ENCODE measurements around the gene IKZF1.

The IKZF1 gene

DNA sequence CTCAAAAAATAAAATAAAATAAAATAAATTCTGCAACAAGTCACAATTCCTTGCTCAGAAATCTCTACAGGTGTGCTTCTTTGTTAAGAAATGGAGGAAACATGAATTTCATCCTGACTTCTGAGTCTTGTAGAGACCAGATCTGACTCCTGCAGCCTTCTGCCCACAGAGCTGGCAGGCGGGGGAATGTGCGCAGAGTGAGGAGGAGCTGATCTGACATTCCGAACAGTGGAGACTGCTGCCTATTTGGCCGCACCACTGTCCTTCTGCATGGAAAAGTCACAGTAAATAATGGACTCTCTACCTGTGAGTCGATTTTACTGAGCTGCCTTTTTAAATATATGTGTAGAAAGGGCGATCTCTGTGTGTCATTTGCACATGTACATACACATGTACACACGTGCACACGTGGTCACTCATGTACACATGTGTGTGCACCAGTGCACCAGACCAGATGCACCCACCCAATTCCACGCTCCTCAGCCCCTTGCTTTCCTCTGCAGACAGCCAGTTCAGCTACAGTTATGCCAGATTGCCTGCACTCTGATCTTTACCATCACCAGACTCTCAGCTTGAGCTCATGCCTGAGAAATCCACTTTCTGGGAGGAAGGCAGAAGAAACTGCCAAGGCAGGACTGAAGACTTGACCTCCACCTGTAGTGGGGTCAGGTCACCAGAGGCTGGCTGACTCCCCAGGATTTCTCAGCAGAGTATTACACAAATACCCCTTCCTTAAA is 54.9 kb downstream of the IKZF1 start:
- Histone ChIP-seq H3K79me2 (ENCODE audit: insufficient read depth, low read depth) (no peaks in the 10 kb centered on the region), H3K4me1 (ENCODE audit: low read depth, poor library complexity, severe bottlenecking) (no peaks in the 10 kb centered on the region), H3K36me3 (ENCODE audit: insufficient read depth) (no peaks in the 10 kb centered on the region)

GRCh38 chr7:50359995-50360925 is 55.7 kb downstream of the IKZF1 start:
- H2AFZ ChIP-seq (ENCODE audit: low read depth): no peak overlapping the region
- H3K4me1 ChIP-seq (ENCODE audit: low read depth, poor library complexity, severe bottlenecking): no peaks in the 10 kb centered on the region
- no peak overlapping the region for H3K9ac ChIP-seq
- H3K4me3 ChIP-seq (IDR thresholded peaks at IDR 0.05; ENCODE audit: insufficient read depth, low read depth, low read length): no peak overlapping the region
- H3K27ac ChIP-seq: no peak overlapping the region
- TF ChIP-seq CTCF (conservative IDR thresholded peaks at IDR 0.05; ENCODE audit: low read depth, low read length): no peak
- H3K36me3 ChIP-seq (ENCODE audit: insufficient read depth): no peaks in the 10 kb centered on the region
- no peak overlapping the region for H3K4me2 ChIP-seq
- H3K27me3 ChIP-seq (ENCODE audit: insufficient read depth, low read depth): no peaks in the 10 kb centered on the region
- no peaks in the 10 kb centered on the region for H4K20me1 ChIP-seq (ENCODE audit: insufficient read depth)
- no peaks in the 10 kb centered on the region for H3K79me2 ChIP-seq (ENCODE audit: insufficient read depth, low read depth)

More for the DNA sequence above, 54.9 kb downstream of the IKZF1 start:
- no peak overlapping the region for H3K9ac ChIP-seq
- H3K27ac ChIP-seq: no peak overlapping the region
- no peaks in the 10 kb centered on the region for H3K27me3 ChIP-seq (ENCODE audit: insufficient read depth, low read depth)
- H2AFZ ChIP-seq (ENCODE audit: low read depth): no peak overlapping the region
- no peaks in the 10 kb centered on the region for H4K20me1 ChIP-seq (ENCODE audit: insufficient read depth)
- no peak overlapping the region for H3K4me2 ChIP-seq
- no peak overlapping the region for H3K4me3 ChIP-seq (IDR thresholded peaks at IDR 0.05; ENCODE audit: insufficient read depth, low read depth, low read length)
- TF ChIP-seq CTCF (conservative IDR thresholded peaks at IDR 0.05; ENCODE audit: low read depth, low read length): no peak

GRCh38 chr7:50362142-50362541 is 57.6 kb downstream of the IKZF1 start:
- no peak overlapping the region for H2AFZ ChIP-seq (ENCODE audit: low read depth)
- no peak overlapping the region for H3K4me3 ChIP-seq (IDR thresholded peaks at IDR 0.05; ENCODE audit: insufficient read depth, low read depth, low read length)
- no peaks in the 10 kb centered on the region for H4K20me1 ChIP-seq (ENCODE audit: insufficient read depth)
- H3K9ac ChIP-seq: no peak overlapping the region
- TF ChIP-seq CTCF (conservative IDR thresholded peaks at IDR 0.05; ENCODE audit: low read depth, low read length): no peak
- no peaks in the 10 kb centered on the region for H3K79me2 ChIP-seq (ENCODE audit: insufficient read depth, low read depth)
- H3K4me1 ChIP-seq (ENCODE audit: low read depth, poor library complexity, severe bottlenecking): no peaks in the 10 kb centered on the region
- no peak overlapping the region for H3K4me2 ChIP-seq
- H3K36me3 ChIP-seq (ENCODE audit: insufficient read depth): no peaks in the 10 kb centered on the region
- H3K27me3 ChIP-seq (ENCODE audit: insufficient read depth, low read depth): no peaks in the 10 kb centered on the region
- no peak overlapping the region for H3K27ac ChIP-seq

- TF ChIP-seq CTCF (conservative IDR thresholded peaks at IDR 0.05; ENCODE audit: low read depth, low read length): no peak
- Histone ChIP-seq H4K20me1 (ENCODE audit: insufficient read depth) (no peaks in the 10 kb centered on the region), H3K79me2 (ENCODE audit: insufficient read depth, low read depth) (no peaks in the 10 kb centered on the region)
These were observed 58.3 kb downstream of the IKZF1 start for GRCh38 chr7:50362712-50363282.

More at GRCh38 chr7:50362712-50363282, 58.3 kb downstream of the IKZF1 start:
- Histone ChIP-seq H3K4me3 (IDR thresholded peaks at IDR 0.05; ENCODE audit: insufficient read depth, low read depth, low read length) (no peak overlapping the region), H3K4me1 (ENCODE audit: low read depth, poor library complexity, severe bottlenecking) (no peaks in the 10 kb centered on the region), H3K4me2 (no peak overlapping the region), H3K27ac (no peak overlapping the region), H3K36me3 (ENCODE audit: insufficient read depth) (no peaks in the 10 kb centered on the region), H2AFZ (ENCODE audit: low read depth) (no peak overlapping the region), H3K9ac (no peak overlapping the region), H3K27me3 (ENCODE audit: insufficient read depth, low read depth) (no peaks in the 10 kb centered on the region)
